ENCODE data around the gene RIC8B. TPM values are rescaled to one million over a fixed set of nuclear protein-coding genes. Genes with fewer than 3 reads are reported as not detected.

Gene RIC8B
- total RNA-seq, 1 donor from 2014 or later = 19.7 TPM

- TF ChIP-seq EZH2 (IDR thresholded peaks at IDR 0.05; ENCODE audit: insufficient read depth, low read length) = no peak
- no peak for TF ChIP-seq CTCF (IDR thresholded peaks at IDR 0.05; ENCODE audit: insufficient read depth, low read depth, low read length)
- no peaks in the 10 kb centered on the region for H3K9me3 ChIP-seq (ENCODE audit: insufficient read depth, low read depth, low read length)
- H3K36me3 ChIP-seq (ENCODE audit: insufficient read depth, low read length) = no peaks in the 10 kb centered on the region
- no peak overlapping the region for H3K4me3 ChIP-seq (ENCODE audit: insufficient read depth, low read depth, low read length)
- no peak overlapping the region for H3K27ac ChIP-seq (ENCODE audit: low read depth, low read length)
- no peak overlapping the region for H3K9ac ChIP-seq (ENCODE audit: low read length)
- Mint-ChIP-seq H3K36me3 (ENCODE audit: low read depth, unreplicated experiment) (no peaks in the 10 kb centered on the region), H3K9me3 (ENCODE audit: unreplicated experiment) (peaks cover 1% of the 10 kb centered on the region), H3K27ac (ENCODE audit: unreplicated experiment) (no peak overlapping the region), H3K4me3 (ENCODE audit: unreplicated experiment) (no peak overlapping the region), H3K27me3 (ENCODE audit: low read depth, unreplicated experiment) (peaks cover 27% of the 10 kb centered on the region), H3K4me1 (ENCODE audit: low read depth, unreplicated experiment) (peaks cover 5% of the 10 kb centered on the region)
- no peak overlapping the region for H3K4me2 ChIP-seq (ENCODE audit: low read length)
- H3K4me1 ChIP-seq (ENCODE audit: insufficient read depth, low read length) = no peaks in the 10 kb centered on the region
- H3K79me2 ChIP-seq (ENCODE audit: insufficient read depth, low read length) = no peaks in the 10 kb centered on the region
- DNase-seq (ENCODE audit: low read depth) (peak; percentile 54), FAIRE-seq (no peak)
- H3K27me3 ChIP-seq (ENCODE audit: insufficient read depth, low read length) = no peaks in the 10 kb centered on the region
- H4K20me1 ChIP-seq (ENCODE audit: insufficient read depth, low read length) = no peaks in the 10 kb centered on the region
- H2AFZ ChIP-seq (ENCODE audit: low read depth, low read length) = no peak overlapping the region
Measured at GRCh38 chr12:106901276-106901675, 126.8 kb downstream of the RIC8B start.

- H3K4me1 ChIP-seq (ENCODE audit: insufficient read depth, low read length) = no peaks in the 10 kb centered on the region
- no peaks in the 10 kb centered on the region for H3K9me3 ChIP-seq (ENCODE audit: insufficient read depth, low read depth, low read length)
- H3K4me2 ChIP-seq (ENCODE audit: low read length) = no peak overlapping the region
- no peaks in the 10 kb centered on the region for H4K20me1 ChIP-seq (ENCODE audit: insufficient read depth, low read length)
- DNase-seq (ENCODE audit: low read depth) (no peak), FAIRE-seq (no peak)
- Mint-ChIP-seq H3K36me3 (ENCODE audit: low read depth, unreplicated experiment) (no peaks in the 10 kb centered on the region), H3K9me3 (ENCODE audit: unreplicated experiment) (peaks cover 2% of the 10 kb centered on the region), H3K4me1 (ENCODE audit: low read depth, unreplicated experiment) (peaks cover 5% of the 10 kb centered on the region), H3K4me3 (ENCODE audit: unreplicated experiment) (no peak overlapping the region), H3K27ac (ENCODE audit: unreplicated experiment) (no peak overlapping the region), H3K27me3 (ENCODE audit: low read depth, unreplicated experiment) (peaks cover 29% of the 10 kb centered on the region)
- H3K9ac ChIP-seq (ENCODE audit: low read length) = no peak overlapping the region
- H3K27me3 ChIP-seq (ENCODE audit: insufficient read depth, low read length) = no peaks in the 10 kb centered on the region
- TF ChIP-seq EZH2 (IDR thresholded peaks at IDR 0.05; ENCODE audit: insufficient read depth, low read length) (no peak), CTCF (IDR thresholded peaks at IDR 0.05; ENCODE audit: insufficient read depth, low read depth, low read length) (no peak)
- H3K36me3 ChIP-seq (ENCODE audit: insufficient read depth, low read length) = no peaks in the 10 kb centered on the region
- H2AFZ ChIP-seq (ENCODE audit: low read depth, low read length) = no peak overlapping the region
- H3K79me2 ChIP-seq (ENCODE audit: insufficient read depth, low read length) = no peaks in the 10 kb centered on the region
- no peak overlapping the region for H3K4me3 ChIP-seq (ENCODE audit: insufficient read depth, low read depth, low read length)
- H3K27ac ChIP-seq (ENCODE audit: low read depth, low read length) = no peak overlapping the region
Measured at GRCh38 chr12:106902053-106902452, 127.6 kb downstream of the RIC8B start.

- Histone ChIP-seq H3K9me3 (ENCODE audit: insufficient read depth, low read depth, low read length) (no peaks in the 10 kb centered on the region), H3K36me3 (ENCODE audit: insufficient read depth, low read length) (no peaks in the 10 kb centered on the region), H3K4me3 (ENCODE audit: insufficient read depth, low read depth, low read length) (peak overlapping the region; percentile 65), H3K27me3 (ENCODE audit: insufficient read depth, low read length) (no peaks in the 10 kb centered on the region), H3K27ac (ENCODE audit: low read depth, low read length) (no peak overlapping the region), H3K79me2 (ENCODE audit: insufficient read depth, low read length) (no peaks in the 10 kb centered on the region), H2AFZ (ENCODE audit: low read depth, low read length) (peak overlapping the region; percentile 93), H3K4me1 (ENCODE audit: insufficient read depth, low read length) (no peaks in the 10 kb centered on the region), H3K9ac (ENCODE audit: low read length) (peak overlapping the region; percentile 76), H4K20me1 (ENCODE audit: insufficient read depth, low read length) (no peaks in the 10 kb centered on the region), H3K4me2 (ENCODE audit: low read length) (peak overlapping the region; percentile 99)
- Mint-ChIP-seq H3K36me3 (ENCODE audit: low read depth, unreplicated experiment) (no peaks in the 10 kb centered on the region), H3K4me1 (ENCODE audit: low read depth, unreplicated experiment) (no peaks in the 10 kb centered on the region), H3K27me3 (ENCODE audit: low read depth, unreplicated experiment) (peaks cover 29% of the 10 kb centered on the region), H3K9me3 (ENCODE audit: unreplicated experiment) (peaks cover 2% of the 10 kb centered on the region), H3K4me3 (ENCODE audit: unreplicated experiment) (peak overlapping the region; percentile 66), H3K27ac (ENCODE audit: unreplicated experiment) (no peak overlapping the region)
- FAIRE-seq (no peak), DNase-seq (ENCODE audit: low read depth) (peak; percentile 25)
- TF ChIP-seq EZH2 (IDR thresholded peaks at IDR 0.05; ENCODE audit: insufficient read depth, low read length) (no peak), CTCF (IDR thresholded peaks at IDR 0.05; ENCODE audit: insufficient read depth, low read depth, low read length) (no peak)
Measured at GRCh38 chr12:106903241-106903945, 128.9 kb downstream of the RIC8B start.

Measured in astrocyte (in vitro differentiated cells and primary cell).